GM23338 (cell line): Measurements from ENCODE around the gene PEPD. TPM values are rescaled to one million over a fixed set of nuclear protein-coding genes. Genes with fewer than 3 reads are reported as not detected.

ENCODE experiments used
- ATAC-seq: fragments of 200-7000 bp; cut with Tn5 transposase; 3 replicates; pipeline ENCODE4 v1.9.1; 2020
- DNase-seq: peaks from one replicate; pipeline ENCODE4 v3.0.0-alpha.2; 2015; ENCODE audit warnings: low spot score
- H2AFZ ChIP-seq: fragments of 200-600 bp; sonication (generic); 2 replicates; pipeline ENCODE4 v1.8.0; 2016; ENCODE audit warnings: antibody characterized with exemption, mild to moderate bottlenecking, moderate library complexity
- H3F3A ChIP-seq: fragments of 200-600 bp; sonication (generic); replicated peaks from 2 replicates; pipeline ENCODE4 v1.8.0; 2017; ENCODE audit warnings: antibody characterized with exemption, mixed run types, low read depth
- H3K27ac ChIP-seq: fragments of 200-600 bp; sonication (generic); 2 replicates; pipeline ENCODE4 v1.6.1; 2016; ENCODE audit warnings: low read depth
- H3K27me3 ChIP-seq: fragments of 200-600 bp; sonication (generic); 2 replicates; pipeline ENCODE4 v1.8.0; 2016; ENCODE audit warnings: mild to moderate bottlenecking, mixed run types, moderate library complexity; ENCODE audit not compliant: insufficient read depth
- H3K36me3 ChIP-seq: fragments of 200-600 bp; sonication (generic); 2 replicates; pipeline ENCODE4 v1.8.0; 2016; ENCODE audit warnings: mild to moderate bottlenecking; ENCODE audit not compliant: insufficient read depth
- H3K4me1 ChIP-seq: fragments of 200-600 bp; sonication (generic); 2 replicates; pipeline ENCODE4 v1.8.0; 2016; ENCODE audit warnings: mild to moderate bottlenecking, moderate library complexity; ENCODE audit not compliant: insufficient read depth
- H3K4me2 ChIP-seq: fragments of 200-600 bp; sonication (generic); 2 replicates; pipeline ENCODE4 v1.7.1; 2017; ENCODE audit warnings: mixed run types
- H3K4me3 ChIP-seq: fragments of 200-600 bp; sonication (generic); 2 replicates; pipeline ENCODE4 v1.6.1; 2016; ENCODE audit warnings: mixed run types
- H3K79me2 ChIP-seq: fragments of 200-600 bp; sonication (generic); replicated peaks from 2 replicates; pipeline ENCODE4 v1.8.0; 2017; ENCODE audit warnings: mild to moderate bottlenecking; ENCODE audit not compliant: insufficient read depth
- H3K9me2 ChIP-seq: fragments of 200-600 bp; sonication (generic); 2 replicates; pipeline ENCODE4 v1.8.0; 2017; ENCODE audit not compliant: insufficient read depth
- H4K20me1 ChIP-seq: fragments of 200-600 bp; sonication (generic); replicated peaks from 2 replicates; pipeline ENCODE4 v1.8.0; 2017; ENCODE audit warnings: mild to moderate bottlenecking; ENCODE audit not compliant: insufficient read depth
- H3K27ac Mint-ChIP-seq: 2 replicates; pipeline ENCODE4 v1.8.0; 2020; ENCODE audit warnings: inconsistent platforms, mild to moderate bottlenecking, moderate library complexity, mixed read lengths
- H3K27me3 Mint-ChIP-seq: 3 replicates; pipeline ENCODE4 v1.8.0; 2022; ENCODE audit warnings: low read depth, mild to moderate bottlenecking, moderate library complexity, mixed read lengths, inconsistent platforms; ENCODE audit not compliant: insufficient read depth, poor library complexity
- H3K36me3 Mint-ChIP-seq: 3 replicates; pipeline ENCODE4 v1.8.0; 2021; ENCODE audit warnings: low read depth, mild to moderate bottlenecking, inconsistent platforms, moderate library complexity, mixed read lengths
- H3K4me1 Mint-ChIP-seq: 3 replicates; pipeline ENCODE4 v1.8.0; 2020; ENCODE audit warnings: mild to moderate bottlenecking, inconsistent platforms, mixed read lengths
- H3K4me3 Mint-ChIP-seq: 3 replicates; pipeline ENCODE4 v1.8.0; 2021; ENCODE audit warnings: moderate library complexity, mild to moderate bottlenecking, inconsistent platforms, mixed read lengths
- H3K9me3 Mint-ChIP-seq: 3 replicates; pipeline ENCODE4 v1.8.0; 2020; ENCODE audit warnings: moderate library complexity, mild to moderate bottlenecking, inconsistent platforms, mixed read lengths
- EZH2phosphoT487 ChIP-seq: fragments of 200-600 bp; sonication (generic); IDR thresholded peaks from one replicate; pipeline ENCODE4 v1.8.1; 2018; ENCODE audit warnings: antibody characterized with exemption; ENCODE audit not compliant: unreplicated experiment
- POLR2AphosphoS5 ChIP-seq: IDR thresholded peaks from 2 replicates; pipeline ENCODE4 v1.6.1; 2016; ENCODE audit warnings: antibody characterized with exemption, low read depth
- ZNF331 ChIP-seq: fragments of 250-450 bp; sonication (Bioruptor Pico); IDR thresholded peaks from 2 replicates; pipeline ENCODE4 v1.5.0; 2020; ENCODE audit warnings: low read depth, mild to moderate bottlenecking, moderate library complexity
- ZNF462 ChIP-seq: fragments of 250-450 bp; sonication (Bioruptor Pico); IDR thresholded peaks from 2 replicates; pipeline ENCODE4 v1.5.0; 2020; ENCODE audit warnings: mild to moderate bottlenecking, moderate library complexity
- polyA plus RNA-seq: library from polyadenylated mRNA; unstranded; fragments of >200 nt; fragmentation: Nextera tagmentation; extraction: Ambion mirVana; gene quantifications from 2 replicates; pipeline ENCODE4 v1.2.1, GENCODE V29; 2016
- total RNA-seq: library from RNA; depleted of rRNA; stranded (reverse); fragments of >200 nt; shearing (Covaris generic); gene quantifications from 2 replicates; pipeline ENCODE4 v1.2.3, GENCODE V29; 2014
- TF ChIP-seq, protein P1 (sequence below): IDR thresholded peaks from 2 replicates; pipeline ENCODE4 v1.6.1; 2016; ENCODE audit warnings: antibody characterized with exemption

Gene PEPD
- total and polyA plus RNA-seq, 2 experiments from 2014 or later, result 81.7 to 89.2 TPM

DNA sequence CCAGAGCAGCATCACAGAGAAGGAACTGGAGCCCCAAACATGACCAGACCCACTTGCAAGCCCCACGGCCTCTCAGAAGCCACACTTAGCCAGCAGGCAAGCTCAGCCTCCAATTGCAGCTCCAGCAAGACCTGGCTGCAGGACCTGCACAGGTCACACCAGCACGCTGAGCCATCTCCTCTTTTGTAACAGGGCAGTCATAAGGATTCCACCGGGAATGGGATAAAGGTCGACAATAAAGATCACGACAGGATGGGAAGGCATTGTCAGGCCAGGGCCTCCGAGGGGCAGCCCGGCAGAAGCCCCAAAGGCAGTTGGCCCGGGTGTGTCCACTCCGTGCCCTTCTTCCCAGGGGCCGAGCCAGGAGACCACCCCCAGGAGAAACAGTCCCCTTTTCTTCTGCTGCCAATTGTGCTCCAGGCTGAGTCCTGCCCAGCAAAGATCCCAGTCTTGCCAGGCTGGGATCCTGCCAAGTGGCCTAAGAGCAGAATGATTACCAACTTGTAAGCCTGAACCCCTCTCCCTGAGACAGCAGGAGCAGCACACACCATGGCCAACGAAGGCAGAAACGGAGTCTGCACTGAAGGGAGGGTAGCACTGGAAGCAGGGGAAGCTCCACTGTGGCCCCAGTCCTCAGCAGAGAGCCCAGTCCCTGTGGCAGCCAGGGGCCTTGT lies 12.5 kb downstream of the PEPD start (continued):
- TF ChIP-seq ZNF462 (CRISPR knock-in tag), result no peak
- TF ChIP-seq, protein P1, sequence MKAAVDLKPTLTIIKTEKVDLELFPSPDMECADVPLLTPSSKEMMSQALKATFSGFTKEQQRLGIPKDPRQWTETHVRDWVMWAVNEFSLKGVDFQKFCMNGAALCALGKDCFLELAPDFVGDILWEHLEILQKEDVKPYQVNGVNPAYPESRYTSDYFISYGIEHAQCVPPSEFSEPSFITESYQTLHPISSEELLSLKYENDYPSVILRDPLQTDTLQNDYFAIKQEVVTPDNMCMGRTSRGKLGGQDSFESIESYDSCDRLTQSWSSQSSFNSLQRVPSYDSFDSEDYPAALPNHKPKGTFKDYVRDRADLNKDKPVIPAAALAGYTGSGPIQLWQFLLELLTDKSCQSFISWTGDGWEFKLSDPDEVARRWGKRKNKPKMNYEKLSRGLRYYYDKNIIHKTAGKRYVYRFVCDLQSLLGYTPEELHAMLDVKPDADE, result no peak
- no peak for TF ChIP-seq POLR2AphosphoS5

DNA sequence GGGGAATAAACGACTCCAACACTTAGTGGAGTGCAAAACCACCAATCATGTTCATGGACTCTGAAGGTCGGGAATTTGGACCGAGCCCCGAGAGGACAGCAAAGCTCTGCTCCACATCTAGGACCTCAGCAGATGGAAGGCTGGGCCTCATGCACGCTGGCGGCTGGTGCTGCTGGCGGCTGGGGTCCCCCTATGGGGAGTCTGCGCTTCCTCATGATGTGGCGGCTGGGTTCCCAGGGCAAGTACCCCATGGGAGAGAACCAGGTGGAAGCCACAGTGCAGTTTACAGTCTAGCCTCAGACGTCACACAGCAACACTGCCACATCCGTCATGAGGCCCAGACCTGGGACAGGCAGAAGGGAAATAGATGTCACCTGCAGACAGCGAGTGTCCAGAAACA lies 13.2 kb downstream of the PEPD start:
- H3K27ac Mint-ChIP-seq, result no peak overlapping the region
- Histone ChIP-seq H3K4me3 (no peak overlapping the region), H2AFZ (no peak overlapping the region), H3K27me3 (no peaks in the 10 kb centered on the region), H4K20me1 (0 out of 2 replicates have a peak, but pooled peaks cover 3% of the 10 kb centered on the region), H3K9me2 (no peaks in the 10 kb centered on the region), H3K79me2 (0 out of 2 replicates have a peak, but pooled peaks cover 8% of the 10 kb centered on the region), H3F3A (no peaks in the 10 kb centered on the region), H3K4me2 (no peak overlapping the region), H3K36me3 (no peaks in the 10 kb centered on the region), H3K4me1 (peaks cover 22% of the 10 kb centered on the region), H3K27ac (no peak overlapping the region)
- H3K9me3 Mint-ChIP-seq, result no peaks in the 10 kb centered on the region
- no peak for ATAC-seq
- TF ChIP-seq EZH2phosphoT487 (no peak), ZNF331 (CRISPR knock-in tag) (no peak)
- no peak for DNase-seq
- peaks cover 5% of the 10 kb centered on the region for H3K27me3 Mint-ChIP-seq
- peaks cover 32% of the 10 kb centered on the region for H3K4me1 Mint-ChIP-seq
- peaks cover 3% of the 10 kb centered on the region; the same call in 2 of the 3 replicates for H3K36me3 Mint-ChIP-seq
- H3K4me3 Mint-ChIP-seq, result no peak overlapping the region
